ENCODE data around the gene PDIK1L. TPM values are rescaled to one million over a fixed set of nuclear protein-coding genes. Genes with fewer than 3 reads are reported as not detected.
"Not testable (repeated sequence)": the region's sequence is repeated elsewhere in the genome, so short reads cannot be mapped to it uniquely, and the experiment has no call there.

The PDIK1L gene
- total RNA-seq, 4 donors from 2014 or later, result 5.4 to 9.0 (median 7.1) TPM

GRCh38 chr1:26084844-26085243, 26.8 kb upstream of the PDIK1L start:
- Histone ChIP-seq H3K4me3 (no peak overlapping the region), H3K9me3 (no peaks in the 10 kb centered on the region), H3K27me3 (peaks cover 0 to 10% of the 10 kb centered on the region in 2 donors), H3K4me1 (no peaks in the 10 kb centered on the region), H3K27ac (no peak overlapping the region), H3K36me3 (no peaks in the 10 kb centered on the region)
- TF ChIP-seq EP300 (IDR thresholded peaks at IDR 0.05) (no peak), POLR2A (IDR thresholded peaks at IDR 0.05) (no peak), CTCF (IDR thresholded peaks at IDR 0.05) (no peak)
- WGBS, 2 donors, result 84 to 88% methylated on average over 2 of the region's 2 CpGs
- no peak for DNase-seq (ENCODE audit: low spot score in 2 of 2)

GRCh38 chr1:26089125-26089524, 22.5 kb upstream of the PDIK1L start:
- peaks cover 0 to 10% of the 10 kb centered on the region in 2 donors for H3K27me3 ChIP-seq
- no peaks in the 10 kb centered on the region for H3K9me3 ChIP-seq
- H3K4me1 ChIP-seq, result peaks cover 0 to 3% (median 0%) of the 10 kb centered on the region in 4 donors
- H3K4me3 ChIP-seq, result no peak overlapping the region
- no peaks in the 10 kb centered on the region for H3K36me3 ChIP-seq
- 97% methylated on average over 3 of the region's 3 CpGs for WGBS, 2 donors
- H3K27ac ChIP-seq, result no peak overlapping the region
- no peak for DNase-seq (ENCODE audit: low spot score in 2 of 2)
- no peak for TF ChIP-seq POLR2A (IDR thresholded peaks at IDR 0.05)
- no peak for TF ChIP-seq EP300 (IDR thresholded peaks at IDR 0.05)
- no peak for TF ChIP-seq CTCF (IDR thresholded peaks at IDR 0.05)

GRCh38 chr1:26090893-26091292, 20.7 kb upstream of the PDIK1L start:
- H3K36me3 ChIP-seq, result no peaks in the 10 kb centered on the region
- H3K27ac ChIP-seq, result no peak overlapping the region
- no peak for TF ChIP-seq CTCF (IDR thresholded peaks at IDR 0.05)
- TF ChIP-seq POLR2A (IDR thresholded peaks at IDR 0.05), result no peak
- no peak for TF ChIP-seq EP300 (IDR thresholded peaks at IDR 0.05)
- H3K4me3 ChIP-seq, result no peak overlapping the region
- no peak for DNase-seq (ENCODE audit: low spot score in 2 of 2)
- peaks cover 0 to 16% (median 0%) of the 10 kb centered on the region in 4 donors for H3K4me1 ChIP-seq
- no peaks in the 10 kb centered on the region for H3K9me3 ChIP-seq
- WGBS, 2 donors, result 85 to 94% methylated on average over 3 of the region's 3 CpGs
- peaks cover 0 to 4% of the 10 kb centered on the region in 2 donors for H3K27me3 ChIP-seq

GRCh38 chr1:26092422-26092821, 19.2 kb upstream of the PDIK1L start:
- H3K4me3 ChIP-seq, result no peak overlapping the region
- 63 to 69% methylated on average over 7 of the region's 7 CpGs for WGBS, 2 donors
- TF ChIP-seq POLR2A (IDR thresholded peaks at IDR 0.05), result no peak
- TF ChIP-seq CTCF (IDR thresholded peaks at IDR 0.05), result no peak
- no peak for TF ChIP-seq EP300 (IDR thresholded peaks at IDR 0.05)
- H3K4me1 ChIP-seq, result peaks cover 0 to 16% (median 0%) of the 10 kb centered on the region in 4 donors
- DNase-seq (ENCODE audit: low spot score in 2 of 2), result no peak
- H3K9me3 ChIP-seq, result no peaks in the 10 kb centered on the region
- peaks cover 0 to 4% of the 10 kb centered on the region in 2 donors for H3K27me3 ChIP-seq
- no peaks in the 10 kb centered on the region for H3K36me3 ChIP-seq
- no peak overlapping the region for H3K27ac ChIP-seq

GRCh38 chr1:26093569-26093968, 18.1 kb upstream of the PDIK1L start:
- not testable (repeated sequence) for H3K27me3 ChIP-seq; H3K9me3 ChIP-seq; H3K4me3 ChIP-seq; H3K36me3 ChIP-seq; H3K27ac ChIP-seq; DNase-seq (ENCODE audit: low spot score in 2 of 2)
- 43 to 46% methylated on average over 6 of the region's 6 CpGs for WGBS, 2 donors
- peaks cover 0 to 16% (median 0%) of the 10 kb centered on the region in 4 donors for H3K4me1 ChIP-seq

Data from tibial nerve (tissue), 4 donors.